NCI-H526 (cell line): ENCODE measurements around the gene TRIM7.
"Not testable (repeated sequence)": the region's sequence is repeated elsewhere in the genome, so short reads cannot be mapped to it uniquely, and the experiment has no call there.

Experiments used
- DNase-seq, 2 experiments: peaks; one replicate each; lab custom pipeline; 2025; lab: John Stamatoyannopoulos, UW

TRIM7 gene

DNA sequence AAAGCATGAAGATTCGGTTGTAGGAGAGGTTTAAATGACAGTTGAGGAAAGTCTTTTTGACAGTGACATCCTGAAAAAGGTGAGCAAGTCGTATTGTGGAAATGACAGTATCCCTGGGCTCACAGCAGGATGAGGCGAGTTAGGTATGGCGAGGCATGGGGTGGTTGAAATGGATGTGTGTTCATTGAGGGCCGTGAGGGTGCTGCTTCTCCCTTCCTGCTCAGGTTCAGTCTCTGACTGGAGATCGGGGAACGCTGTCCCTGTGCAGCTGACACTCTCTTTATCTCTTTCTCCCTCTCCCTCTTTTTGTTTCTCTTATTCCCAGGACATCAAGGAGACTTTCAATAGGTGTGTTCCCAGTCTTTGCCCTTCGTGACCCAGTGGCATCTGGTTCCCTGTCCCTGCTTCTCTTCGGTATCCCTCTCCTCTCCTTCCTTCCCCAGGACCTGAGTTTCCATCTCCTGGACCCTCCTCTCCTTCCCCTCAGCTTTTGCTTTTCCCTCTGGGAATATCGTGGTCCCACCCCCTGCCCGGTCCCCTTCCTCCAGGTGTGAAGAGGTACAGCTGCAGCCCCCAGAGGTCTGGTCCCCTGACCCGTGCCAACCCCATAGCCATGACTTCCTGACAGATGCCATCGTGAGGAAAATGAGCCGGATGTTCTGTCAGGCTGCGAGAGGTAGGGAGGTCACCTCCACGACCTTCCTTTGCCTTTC is 28.2 kb upstream of the TRIM7 start:
- DNase-seq: no peak

DNA sequence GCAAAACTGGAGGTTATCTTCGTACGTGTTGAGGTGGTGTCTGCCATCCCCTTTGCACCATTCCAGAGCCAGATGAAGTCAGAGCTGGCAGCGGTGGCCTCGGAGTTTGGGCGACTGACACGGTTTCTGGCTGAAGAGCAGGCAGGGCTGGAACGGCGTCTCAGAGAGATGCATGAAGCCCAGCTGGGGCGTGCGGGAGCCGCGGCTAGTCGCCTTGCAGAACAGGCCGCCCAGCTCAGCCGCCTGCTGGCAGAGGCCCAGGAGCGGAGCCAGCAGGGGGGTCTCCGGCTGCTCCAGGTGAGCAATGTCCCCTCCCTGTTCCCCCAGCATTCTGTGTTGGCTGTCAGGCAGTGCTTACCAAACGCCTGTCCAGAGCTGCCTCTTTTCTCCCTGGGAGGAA is 27.6 kb upstream of the TRIM7 start:
- DNase-seq: no peak

DNA sequence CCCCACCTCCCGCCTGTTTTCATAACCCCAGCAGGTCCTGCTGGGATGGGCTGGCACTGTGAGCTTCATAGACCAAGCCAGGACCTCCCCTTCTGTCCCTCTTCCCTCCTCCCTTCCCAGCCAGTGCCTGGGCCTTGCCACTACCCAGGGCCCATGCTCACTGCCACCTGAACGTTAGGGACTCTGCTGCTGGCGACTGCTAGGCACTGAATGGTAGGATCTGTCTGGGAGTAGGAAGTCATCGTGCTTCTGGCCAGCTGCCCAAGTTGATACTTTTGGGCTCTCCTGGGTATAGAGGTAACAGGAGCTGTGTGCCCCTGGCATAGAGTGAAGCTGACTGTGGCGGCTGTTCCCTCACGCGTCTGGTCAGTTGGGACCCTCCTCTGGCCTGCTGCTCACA is 26.4 kb upstream of the TRIM7 start:
- no peak for DNase-seq

GRCh38 chr5:181230551-181230950 is 25.6 kb upstream of the TRIM7 start:
- DNase-seq: no peak

DNA sequence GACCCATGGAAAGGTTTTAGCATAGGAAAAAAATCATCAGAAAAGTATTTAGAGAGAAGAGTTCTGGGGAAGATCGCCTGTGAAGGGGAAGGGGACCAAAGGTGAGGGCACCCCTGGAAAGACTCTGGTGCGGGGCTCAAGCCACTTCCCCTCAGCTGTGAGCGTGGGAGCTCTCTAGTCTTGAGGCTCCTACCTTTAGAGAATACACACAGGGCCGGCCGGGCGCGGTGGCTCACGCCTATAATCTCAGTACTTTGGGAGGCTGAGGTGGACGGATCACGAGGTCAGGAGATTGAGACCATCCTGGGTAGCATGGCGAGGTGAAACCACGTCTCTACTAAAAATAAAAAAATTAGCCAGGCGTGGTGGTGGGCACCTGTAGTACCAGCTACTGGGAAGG is 25.0 kb upstream of the TRIM7 start:
- DNase-seq: no peak

DNA sequence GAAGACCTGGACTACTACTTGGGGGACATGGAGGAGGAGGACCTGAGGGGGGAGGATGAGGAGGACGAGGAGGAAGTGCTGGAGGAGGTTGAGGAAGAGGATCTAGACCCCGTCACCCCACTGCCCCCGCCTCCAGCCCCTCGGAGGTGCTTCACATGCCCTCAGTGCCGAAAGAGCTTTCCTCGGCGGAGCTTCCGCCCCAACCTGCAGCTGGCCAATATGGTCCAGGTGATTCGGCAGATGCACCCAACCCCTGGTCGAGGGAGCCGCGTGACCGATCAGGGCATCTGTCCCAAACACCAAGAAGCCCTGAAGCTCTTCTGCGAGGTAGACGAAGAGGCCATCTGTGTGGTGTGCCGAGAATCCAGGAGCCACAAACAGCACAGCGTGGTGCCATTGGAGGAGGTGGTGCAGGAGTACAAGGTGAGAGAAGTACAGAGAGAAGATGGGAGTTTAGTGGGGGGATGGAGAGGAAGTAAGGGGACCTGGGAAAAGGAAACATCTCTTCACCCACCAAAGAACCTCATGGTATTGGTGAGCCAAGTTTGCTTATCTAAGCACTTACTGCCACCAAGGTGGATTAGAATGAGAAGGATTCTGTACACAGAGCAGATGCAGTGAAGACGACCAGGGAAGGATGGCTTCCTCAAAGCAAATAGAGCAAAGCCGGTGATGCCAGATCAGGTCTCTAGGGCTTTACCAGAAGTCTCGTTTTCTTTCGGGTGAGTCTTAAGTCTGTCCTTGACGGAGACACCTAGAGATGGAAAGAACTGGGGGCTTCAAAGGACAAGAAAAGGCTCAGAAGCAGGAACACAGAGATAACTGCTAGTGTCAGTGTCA is 19.6 kb upstream of the TRIM7 start:
- DNase-seq: no peak

- no peak for DNase-seq
These were observed 18.9 kb upstream of the TRIM7 start for GRCh38 chr5:181223729-181224389.

GRCh38 chr5:181223058-181223728 is 18.2 kb upstream of the TRIM7 start, which contains the start of gene TRIM41:
Gene TRIM41 (plus strand): TSS chr5:181223281. CDS start chr5:181224000, 719 bp downstream.
- DNase-seq: no peak

- no peak for DNase-seq
These were observed 17.6 kb upstream of the TRIM7 start for GRCh38 chr5:181222630-181223057.

DNA sequence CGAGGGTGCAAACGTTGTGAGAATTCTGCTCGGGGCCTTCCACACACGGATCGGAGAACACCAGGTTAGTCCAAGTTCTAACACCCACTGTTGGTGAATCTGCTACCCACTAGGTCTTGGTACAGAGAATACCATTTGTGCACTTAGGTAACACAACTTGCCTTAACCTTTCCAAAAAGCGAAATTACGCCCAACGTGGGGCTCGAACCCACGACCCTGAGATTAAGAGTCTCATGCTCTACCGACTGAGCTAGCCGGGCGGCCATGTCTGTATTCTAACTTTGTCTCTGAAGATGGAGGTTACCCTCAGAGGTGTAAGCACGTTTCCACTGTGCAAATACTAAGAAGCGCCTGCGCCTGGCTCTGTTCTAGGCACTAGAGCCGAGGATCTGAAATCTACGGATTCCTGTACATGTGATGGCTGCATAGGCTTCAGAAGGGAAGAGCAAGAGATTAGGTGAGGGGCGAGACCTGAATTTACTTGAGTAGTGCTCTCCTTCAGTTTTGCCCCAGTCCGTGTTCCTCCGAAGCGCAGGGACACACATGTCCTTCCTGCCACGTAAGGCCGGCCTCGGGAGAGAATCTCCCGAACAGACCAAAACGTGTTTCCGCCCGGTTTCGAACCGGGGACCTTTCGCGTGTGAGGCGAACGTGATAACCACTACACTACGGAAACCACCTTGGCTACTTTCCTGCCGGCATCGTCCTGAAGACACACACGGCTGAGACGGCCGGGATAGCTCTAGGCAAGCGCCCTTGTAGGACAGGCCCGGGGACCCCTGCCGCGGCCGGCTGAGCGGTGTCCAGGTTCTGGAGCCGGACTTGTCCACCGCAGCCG is 17.0 kb upstream of the TRIM7 start:
- no peak for DNase-seq

DNA sequence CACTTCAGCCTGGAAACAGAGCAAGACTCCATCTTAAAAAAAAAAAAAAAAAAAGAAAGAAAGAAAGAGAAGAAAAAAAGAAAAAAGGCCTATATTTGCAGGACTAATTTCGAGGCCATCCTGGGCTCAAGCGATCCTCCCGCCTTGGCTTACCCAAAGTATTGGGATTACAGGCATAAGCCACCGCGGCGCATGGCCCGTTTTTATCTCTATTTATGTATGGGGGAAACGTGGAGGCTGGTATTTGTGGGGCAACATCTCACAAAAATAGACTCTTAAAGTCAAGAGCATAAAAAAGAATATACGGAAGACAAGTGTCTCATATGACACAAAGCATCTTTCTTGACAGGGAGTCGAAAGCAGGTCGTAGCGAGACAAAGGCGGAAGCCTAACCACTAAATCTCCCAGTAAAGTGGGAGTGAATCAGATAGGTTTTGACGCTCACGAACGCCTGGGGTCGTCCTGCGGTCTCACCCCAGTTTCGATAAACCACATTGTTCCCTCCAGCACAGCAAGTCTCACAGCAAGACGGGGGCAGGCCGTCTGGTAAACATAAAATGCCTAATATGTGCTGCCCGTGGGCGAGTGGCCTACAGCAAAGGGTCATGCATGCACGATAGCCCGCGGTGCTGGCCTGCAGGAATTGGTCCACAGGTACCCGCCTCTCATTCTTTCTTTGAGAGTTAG is 16.3 kb upstream of the TRIM7 start:
- DNase-seq: no peak

DNA sequence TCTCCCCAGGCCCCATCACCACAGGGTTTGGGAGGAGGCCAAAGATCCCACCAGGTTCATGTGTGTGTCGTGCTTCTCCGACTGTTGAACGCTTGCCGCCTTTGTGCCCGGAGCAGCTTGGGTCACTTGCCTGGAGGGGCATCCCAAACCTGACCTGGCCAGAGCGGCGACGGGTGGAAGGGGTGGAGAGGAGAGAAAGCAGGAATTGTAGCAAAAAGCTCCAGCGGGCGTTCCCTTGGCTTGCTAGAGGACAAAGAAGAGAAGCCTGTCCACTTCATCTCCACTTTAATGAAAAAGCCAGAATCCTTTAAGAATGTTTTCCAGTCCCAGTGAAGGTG is 15.2 kb upstream of the TRIM7 start:
- DNase-seq: no peak

DNA sequence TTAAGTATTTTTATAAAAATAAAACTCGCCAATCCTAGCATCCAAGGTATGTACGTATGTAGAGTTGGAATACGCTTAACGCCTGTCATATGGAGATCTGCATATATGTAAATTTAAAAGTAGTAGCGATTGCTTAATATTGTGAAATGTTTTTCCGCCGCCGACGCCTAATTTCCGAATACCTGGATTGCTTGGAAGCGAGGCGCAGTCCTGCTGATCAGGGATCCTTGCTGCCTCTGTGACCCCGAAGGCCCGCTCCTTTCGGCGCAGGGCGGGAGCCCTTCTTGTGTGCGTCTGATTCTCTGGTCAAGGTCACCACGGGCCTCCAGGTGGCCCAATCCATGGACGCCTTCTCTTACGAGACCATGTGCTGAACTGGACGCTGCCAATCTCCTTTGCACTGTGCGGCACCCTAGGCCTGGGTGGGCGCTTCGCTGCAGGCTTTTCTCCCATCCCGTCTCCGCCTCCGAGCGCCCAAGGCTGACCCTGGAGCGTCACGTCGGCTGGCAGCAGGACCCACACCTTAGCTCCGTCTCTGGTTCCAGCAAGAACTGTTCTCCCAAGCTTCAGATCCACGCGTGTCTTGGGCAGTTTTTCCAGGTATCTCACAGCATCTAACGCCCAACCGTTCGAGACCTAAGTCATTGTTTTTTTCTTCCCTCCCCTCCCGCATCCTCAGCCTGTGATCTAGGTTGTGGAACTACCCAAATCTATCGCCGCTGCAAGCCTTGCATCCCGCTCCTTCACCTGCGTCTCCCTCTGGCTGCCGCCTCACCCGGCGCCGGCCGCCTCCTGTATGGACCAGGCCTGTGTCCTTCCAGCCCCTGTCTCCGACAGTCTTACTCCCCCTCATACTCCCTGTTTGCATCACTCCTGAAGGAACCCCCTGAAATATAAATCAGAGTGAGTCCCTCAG is 14.5 kb upstream of the TRIM7 start:
- no peak for DNase-seq

- no peak for DNase-seq
These were observed 13.8 kb upstream of the TRIM7 start for GRCh38 chr5:181218795-181219124.

DNA sequence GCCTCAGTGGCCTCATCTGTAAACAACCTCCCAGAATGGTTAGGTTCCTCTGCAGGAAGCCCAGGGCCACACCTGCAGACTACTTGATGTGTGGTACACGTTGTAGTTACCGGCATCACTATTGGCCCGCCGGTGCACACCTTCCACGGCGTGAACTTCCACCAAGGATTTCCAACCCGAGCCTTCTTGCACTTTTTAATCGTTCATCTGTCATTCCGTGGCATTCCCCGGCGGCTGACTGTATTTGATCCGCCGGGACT is 12.7 kb upstream of the TRIM7 start:
- no peak for DNase-seq

DNA sequence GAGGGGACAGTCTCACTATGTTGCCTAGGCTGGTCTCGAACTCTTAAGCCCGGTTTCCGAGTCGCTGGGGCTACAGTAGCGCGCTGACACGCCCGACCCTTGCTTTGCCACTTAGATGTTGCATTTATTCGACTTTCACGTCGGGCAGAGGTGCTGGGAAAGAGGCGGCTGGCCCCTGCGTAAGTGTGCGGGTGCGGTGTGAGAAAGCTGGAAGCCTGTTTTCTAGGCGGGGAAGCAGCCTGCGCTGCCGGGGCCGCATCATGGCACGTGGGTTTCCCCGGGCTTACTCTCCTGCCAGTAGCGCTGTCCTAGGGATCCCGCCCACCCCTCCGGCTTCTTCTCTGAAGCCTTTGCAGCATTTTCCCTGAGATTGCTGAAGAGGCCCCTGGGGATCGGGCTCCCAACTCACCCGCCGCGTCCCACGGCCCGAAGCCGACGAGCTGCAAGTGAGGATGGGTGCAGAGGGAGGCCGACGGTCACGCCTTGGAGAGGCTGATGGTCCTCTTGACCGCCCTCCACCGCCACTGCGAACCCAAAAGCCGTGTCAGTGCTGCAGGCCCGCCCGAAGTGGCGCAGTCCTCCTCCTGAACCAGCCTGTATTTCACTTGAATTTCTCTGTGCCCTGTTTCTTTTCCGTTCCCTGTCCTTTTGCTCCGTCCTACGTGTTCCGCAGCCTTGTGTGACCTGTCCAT is 12.3 kb upstream of the TRIM7 start:
- no peak for DNase-seq

DNA sequence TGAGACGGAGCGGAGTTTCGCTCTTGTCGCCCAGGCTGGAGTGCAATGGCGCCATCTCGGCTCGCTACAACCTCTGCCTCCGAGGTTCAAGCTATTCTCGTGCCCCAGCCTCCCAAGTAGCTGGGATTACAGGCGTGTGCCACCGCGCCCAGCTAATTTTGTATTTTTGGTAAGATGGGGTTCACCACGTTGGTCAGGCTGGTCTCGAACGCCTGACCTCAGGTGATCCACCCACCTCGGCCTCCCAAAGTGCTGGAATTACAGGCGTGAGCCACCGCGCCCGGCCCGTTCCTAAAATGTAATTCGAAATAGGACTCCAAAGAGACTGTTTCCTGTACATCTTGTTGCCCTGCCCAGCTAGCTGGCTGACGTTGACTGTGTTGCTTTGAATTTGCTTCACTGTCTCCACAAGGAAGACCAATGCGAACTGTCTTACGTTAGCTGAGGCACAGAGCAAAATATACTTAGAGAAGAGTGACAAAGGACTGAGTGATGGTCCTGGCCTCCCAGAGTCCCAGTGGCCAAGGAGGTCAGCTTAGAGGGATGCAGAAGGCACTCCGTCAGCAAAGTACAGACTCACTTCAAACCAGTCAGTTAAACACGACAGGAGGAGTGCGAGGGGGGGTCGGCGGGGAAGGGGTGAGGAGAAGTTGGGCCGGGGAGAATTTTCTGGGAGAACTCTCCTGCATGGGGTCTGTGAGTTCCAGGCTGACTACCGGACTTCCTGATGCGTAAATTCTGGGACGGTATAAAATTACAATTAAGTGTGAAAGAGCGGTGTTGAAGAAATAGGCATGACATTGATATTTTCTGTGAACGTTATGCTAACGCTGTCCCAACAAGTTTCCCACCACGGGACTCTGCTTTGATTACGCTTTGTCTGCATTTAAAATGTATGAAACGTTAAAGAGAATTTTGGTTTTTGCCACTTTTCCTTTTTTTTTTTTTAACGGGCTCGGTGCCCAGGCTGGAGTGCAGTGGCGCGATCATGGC is 11.3 kb upstream of the TRIM7 start:
- no peak for DNase-seq

DNA sequence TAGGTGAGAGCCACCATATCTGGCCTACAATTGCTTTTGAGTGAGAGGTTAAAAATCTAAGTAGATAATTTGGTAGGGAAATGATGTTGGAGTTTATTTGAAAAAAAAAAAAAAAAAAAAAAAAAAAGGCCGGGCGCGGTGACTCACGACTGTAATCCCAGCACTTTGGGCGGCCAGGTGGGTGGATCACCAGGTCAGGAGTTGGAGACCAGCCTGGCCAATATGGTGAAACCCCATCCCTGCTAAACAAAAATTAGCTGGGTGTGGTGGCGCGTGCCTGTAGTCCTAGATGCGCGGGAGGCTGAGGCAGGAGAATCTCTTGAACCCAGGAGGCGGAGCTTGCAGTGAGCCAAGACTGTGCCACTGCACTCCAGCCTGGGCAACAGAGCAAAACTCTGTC is 9.3 kb upstream of the TRIM7 start:
- DNase-seq: not testable (repeated sequence)
